Stomach (tissue), 9 donors: Measurements from ENCODE around the gene CHDH. TPM values are rescaled to one million over a fixed set of nuclear protein-coding genes. Genes with fewer than 3 reads are reported as not detected.

Source experiments
- DNase-seq, 2 donors: peaks; one replicate each; pipeline versions ENCODE4 v3.0.0 to v3.0.0-alpha.2; 2013 to 2019
- H3K27ac ChIP-seq, 5 donors: fragments of 200-600 bp in 4 of 5; sonication (generic) in 4 of 5; one replicate each; pipeline ENCODE4 v1.5.1; 2013 to 2019; ENCODE audit warnings: mild to moderate bottlenecking in 1 of 5, moderate library complexity in 1 of 5
- H3K27me3 ChIP-seq, 3 donors: fragments of 200-600 bp; sonication (generic); one replicate each; pipeline ENCODE4 v1.5.1; 2017 to 2019; ENCODE audit warnings: mixed run types in 1 of 3
- H3K36me3 ChIP-seq, 4 donors: fragments of 200-600 bp; sonication (generic); 1 replicate in 3 of 4; 2 replicates in 1 of 4; pipeline ENCODE4 v1.5.1; 2016 to 2019
- H3K4me1 ChIP-seq, 4 donors: fragments of 200-600 bp; sonication (generic); one replicate each; pipeline ENCODE4 v1.5.1; 2016 to 2019
- H3K4me3 ChIP-seq, 4 donors: fragments of 200-600 bp; sonication (generic) in 3 of 4; one replicate each; pipeline ENCODE4 v1.5.1; 2016 to 2019; ENCODE audit warnings: mild to moderate bottlenecking in 1 of 4
- H3K9me3 ChIP-seq, 4 donors: fragments of 200-600 bp; sonication (generic); one replicate each; pipeline ENCODE4 v1.5.1; 2016 to 2019
- CTCF ChIP-seq, 7 experiments: fragments of 450-650 bp in 4 of 7; fragments of 200-600 bp in 3 of 7; sonication (generic) in 3 of 7; IDR thresholded peaks; one replicate each; pipeline ENCODE4 v1.5.1; 2016 to 2019; ENCODE audit warnings: antibody characterized with exemption in 7 of 7, control low read depth in 2 of 7, mild to moderate bottlenecking in 1 of 7
- EP300 ChIP-seq: sonication (generic); formaldehyde crosslinking; IDR thresholded peaks from one replicate; pipeline ENCODE4 v1.6.1; 2017; ENCODE audit warnings: antibody characterized with exemption
- POLR2A ChIP-seq, 4 donors: fragments of 450-650 bp; IDR thresholded peaks; one replicate each; pipeline ENCODE4 v1.6.1; 2016; ENCODE audit warnings: antibody characterized with exemption in 4 of 4, control low read depth in 2 of 4, mild to moderate bottlenecking in 1 of 4, moderate library complexity in 1 of 4
- POLR2AphosphoS5 ChIP-seq, 3 donors: sonication (generic); formaldehyde crosslinking; IDR thresholded peaks; one replicate each; pipeline ENCODE4 v1.6.1; 2016; ENCODE audit warnings: antibody characterized with exemption in 3 of 3
- WGBS, 5 donors: extraction: QIAGEN DNeasy Blood & Tissue Kit in 3 of 5; methylation state at CpG; one replicate each; pipeline versions ENCODE4 v1.1.5 to v1.1.7; 2013 to 2018; 5-methylcytosine and 5-hydroxymethylcytosine counted together
- intact Hi-C: fragments of 100-400 bp; cut with DNase I; formaldehyde crosslinking; loops from one replicate; pipeline ENCODE4 v1.15.1; 2023; ENCODE audit warnings: low total_unique reads
- polyA plus RNA-seq, 3 donors: library from polyadenylated mRNA; stranded (reverse); fragments of 200-250 nt; gene quantifications; one replicate each; pipeline ENCODE4 v1.2.3, GENCODE V29; 2013
- total RNA-seq, 5 donors: library from RNA; depleted of rRNA; stranded (reverse); fragments of >200 nt; gene quantifications; one replicate each; pipeline versions ENCODE4 v1.1.0 to v1.2.3, GENCODE V29; 2014 to 2016
- donor health status: healthy with polysubstance abuse.
- donor health status: Bipolar disorder and iron deficiency.
- donor health status: healthy.

CHDH gene
- total and polyA plus RNA-seq, 8 donors, result 1.7 to 385 (median 8.4) TPM

GRCh38 chr3:53865732-53866499 is 19.7 kb upstream of the CHDH start:
- H3K9me3 ChIP-seq, result no peaks in the 10 kb centered on the region
- no peaks in the 10 kb centered on the region for H3K4me1 ChIP-seq
- no peaks in the 10 kb centered on the region for H3K27me3 ChIP-seq
- WGBS, 5 donors, result 89 to 94% (median 93%) methylated on average over 5 of the region's 5 CpGs
- no peak overlapping the region for H3K4me3 ChIP-seq
- TF ChIP-seq CTCF (IDR thresholded peaks at IDR 0.05) (no peak), POLR2A (IDR thresholded peaks at IDR 0.05) (no peak), EP300 (no peak), POLR2AphosphoS5 (IDR thresholded peaks at IDR 0.05) (no peak)
- peaks cover 61 to 100% (median 100%) of the 10 kb centered on the region in 4 donors for H3K36me3 ChIP-seq
- no peak for DNase-seq
- intact Hi-C loops, result no loop called here
- no peak overlapping the region for H3K27ac ChIP-seq

GRCh38 chr3:53863145-53863544 is 16.9 kb upstream of the CHDH start:
- Histone ChIP-seq H3K9me3 (no peaks in the 10 kb centered on the region), H3K36me3 (peaks cover 37 to 100% (median 98%) of the 10 kb centered on the region in 4 donors), H3K27ac (no peak overlapping the region), H3K4me1 (peaks cover 0 to 9% (median 0%) of the 10 kb centered on the region in 4 donors), H3K27me3 (no peaks in the 10 kb centered on the region), H3K4me3 (no peak overlapping the region)
- 87 to 100% (median 91%) methylated on average over 1 of the region's 1 CpG for WGBS, 5 donors
- no peak for DNase-seq
- TF ChIP-seq EP300 (no peak), CTCF (IDR thresholded peaks at IDR 0.05) (no peak), POLR2A (IDR thresholded peaks at IDR 0.05) (no peak), POLR2AphosphoS5 (IDR thresholded peaks at IDR 0.05) (no peak)
- intact Hi-C loops, result no loop called here

- no peaks in the 10 kb centered on the region for H3K9me3 ChIP-seq
- TF ChIP-seq CTCF (IDR thresholded peaks at IDR 0.05) (no peak), POLR2AphosphoS5 (IDR thresholded peaks at IDR 0.05) (no peak), EP300 (no peak)
- peaks cover 35 to 94% (median 89%) of the 10 kb centered on the region in 4 donors for H3K36me3 ChIP-seq
- DNase-seq, result no peak
- no peak overlapping the region for H3K4me3 ChIP-seq
- peaks cover 0 to 9% (median 0%) of the 10 kb centered on the region in 4 donors for H3K4me1 ChIP-seq
- H3K27ac ChIP-seq, result no peak overlapping the region
- H3K27me3 ChIP-seq, result no peaks in the 10 kb centered on the region
- intact Hi-C loops, result no loop called here
- 91 to 99% (median 96%) methylated on average over 3 of the region's 3 CpGs for WGBS, 5 donors
Measured at GRCh38 chr3:53862241-53862640, 16.0 kb upstream of the CHDH start.

GRCh38 chr3:53860196-53860595 is 14.0 kb upstream of the CHDH start:
- DNase-seq, result no peak
- peaks cover 26 to 74% (median 68%) of the 10 kb centered on the region in 4 donors for H3K36me3 ChIP-seq
- no peak overlapping the region for H3K27ac ChIP-seq
- intact Hi-C loops, result no loop called here
- WGBS, 5 donors, result 80 to 90% (median 89%) methylated on average over 4 of the region's 4 CpGs
- no peak for TF ChIP-seq CTCF (IDR thresholded peaks at IDR 0.05)
- TF ChIP-seq POLR2AphosphoS5 (IDR thresholded peaks at IDR 0.05), result no peak
- no peak for TF ChIP-seq POLR2A (IDR thresholded peaks at IDR 0.05)
- TF ChIP-seq EP300, result no peak
- H3K27me3 ChIP-seq, result no peaks in the 10 kb centered on the region
- peaks cover 0 to 9% (median 0%) of the 10 kb centered on the region in 4 donors for H3K4me1 ChIP-seq
- no peak overlapping the region for H3K4me3 ChIP-seq
- H3K9me3 ChIP-seq, result no peaks in the 10 kb centered on the region
